Ascending aorta (tissue), 2 donors: ENCODE data around the gene DTNB. TPM values are rescaled to one million over a fixed set of nuclear protein-coding genes. Genes with fewer than 3 reads are reported as not detected.

ENCODE experiments used
- DNase-seq, 2 donors: peaks; one replicate each; pipeline ENCODE4 v3.0.0-alpha.2; 2019; ENCODE audit warnings: low spot score in 2 of 2
- H3K27ac ChIP-seq, 2 donors: fragments of 200-600 bp; sonication (generic); one replicate each; pipeline ENCODE4 v1.5.1; 2016 to 2017; ENCODE audit warnings: mild to moderate bottlenecking in 1 of 2
- H3K27me3 ChIP-seq: fragments of 200-600 bp; sonication (generic); one replicate; pipeline ENCODE4 v1.5.1; 2017
- H3K36me3 ChIP-seq, 2 donors: fragments of 200-600 bp; sonication (generic); one replicate each; pipeline ENCODE4 v1.5.1; 2016
- H3K4me1 ChIP-seq, 2 donors: fragments of 200-600 bp; sonication (generic); one replicate each; pipeline ENCODE4 v1.5.1; 2016 to 2017; ENCODE audit warnings: mild to moderate bottlenecking in 1 of 2
- H3K4me3 ChIP-seq, 2 donors: fragments of 200-600 bp; sonication (generic); one replicate each; pipeline ENCODE4 v1.5.1; 2016 to 2017; ENCODE audit warnings: mild to moderate bottlenecking in 1 of 2
- H3K9me3 ChIP-seq, 2 donors: fragments of 200-600 bp; sonication (generic); one replicate each; pipeline ENCODE4 v1.5.1; 2016
- CTCF ChIP-seq, 3 experiments: fragments of 200-600 bp in 2 of 3; fragments of 450-650 bp in 1 of 3; sonication (generic) in 2 of 3; IDR thresholded peaks; one replicate each; pipeline ENCODE4 v1.5.1; 2016 to 2019; ENCODE audit warnings: antibody characterized with exemption in 3 of 3, mild to moderate bottlenecking in 1 of 3, moderate library complexity in 1 of 3
- intact Hi-C: fragments of 100-400 bp; cut with DNase I; formaldehyde crosslinking; loops from one replicate; pipeline ENCODE4 v1.15.1; 2023
- total RNA-seq: library from RNA; depleted of rRNA; stranded (reverse); fragments of >200 nt; gene quantifications from one replicate; pipeline ENCODE4 v1.1.0, GENCODE V29; 2016

The DTNB gene
- total RNA-seq, 1 donor from 2014 or later, result 22.7 TPM

GRCh38 chr2:25424426-25425028 lies 248.8 kb downstream of the DTNB start:
- TF ChIP-seq CTCF (IDR thresholded peaks at IDR 0.05), result no peak
- H3K9me3 ChIP-seq, result no peaks in the 10 kb centered on the region

GRCh38 chr2:25421820-25422411 lies 251.5 kb downstream of the DTNB start:
- peaks cover 0 to 11% of the 10 kb centered on the region in 2 donors for H3K36me3 ChIP-seq
- no peaks in the 10 kb centered on the region for H3K4me1 ChIP-seq
- H3K27me3 ChIP-seq, result no peaks in the 10 kb centered on the region
- H3K4me3 ChIP-seq, result no peak overlapping the region
- H3K9me3 ChIP-seq, result no peaks in the 10 kb centered on the region
- no peak for DNase-seq
- TF ChIP-seq CTCF (IDR thresholded peaks at IDR 0.05), result no peak
- intact Hi-C loops, result no loop called here
- no peak overlapping the region for H3K27ac ChIP-seq

More at GRCh38 chr2:25424426-25425028, 248.8 kb downstream of the DTNB start:
- H3K4me1 ChIP-seq, result no peaks in the 10 kb centered on the region
- no peak overlapping the region for H3K4me3 ChIP-seq
- intact Hi-C loops, result no loop called here
- H3K36me3 ChIP-seq, result peaks cover 0 to under 1% of the 10 kb centered on the region in 2 donors
- no peak for DNase-seq
- no peak overlapping the region for H3K27ac ChIP-seq
- H3K27me3 ChIP-seq, result no peaks in the 10 kb centered on the region

- Histone ChIP-seq H3K36me3 (peaks cover 0 to 11% of the 10 kb centered on the region in 2 donors), H3K4me1 (no peaks in the 10 kb centered on the region), H3K27me3 (no peaks in the 10 kb centered on the region), H3K4me3 (no peak overlapping the region), H3K9me3 (no peaks in the 10 kb centered on the region), H3K27ac (no peak overlapping the region)
- DNase-seq, result no peak
- no peak for TF ChIP-seq CTCF (IDR thresholded peaks at IDR 0.05)
- intact Hi-C loops, result no loop called here
Observed at GRCh38 chr2:25421289-25421688, 252.1 kb downstream of the DTNB start.

- no peak for DNase-seq
- H3K4me3 ChIP-seq, result no peak overlapping the region
- no peak for TF ChIP-seq CTCF (IDR thresholded peaks at IDR 0.05)
- no peak overlapping the region for H3K27ac ChIP-seq
- no peaks in the 10 kb centered on the region for H3K9me3 ChIP-seq
- no peaks in the 10 kb centered on the region for H3K4me1 ChIP-seq
- peaks cover 0 to 11% of the 10 kb centered on the region in 2 donors for H3K36me3 ChIP-seq
- H3K27me3 ChIP-seq, result no peaks in the 10 kb centered on the region
- intact Hi-C loops, result no loop called here
Observed at GRCh38 chr2:25420820-25421237, 252.5 kb downstream of the DTNB start.

GRCh38 chr2:25419678-25420242 lies 253.6 kb downstream of the DTNB start:
- Histone ChIP-seq H3K36me3 (peaks cover 0 to 11% of the 10 kb centered on the region in 2 donors), H3K27me3 (no peaks in the 10 kb centered on the region), H3K9me3 (no peaks in the 10 kb centered on the region), H3K4me3 (no peak overlapping the region), H3K27ac (no peak overlapping the region), H3K4me1 (no peaks in the 10 kb centered on the region)
- no peak for TF ChIP-seq CTCF (IDR thresholded peaks at IDR 0.05)
- intact Hi-C loops, result no loop called here
- DNase-seq, result no peak
